ENCODE data around the gene L3MBTL4. TPM values are rescaled to one million over a fixed set of nuclear protein-coding genes. Genes with fewer than 3 reads are reported as not detected.

L3MBTL4 gene
- total RNA-seq, 1 donor from 2014 or later = 0.34 TPM

GRCh38 chr18:6103741-6104140 is 311.0 kb downstream of the L3MBTL4 start:
- H3K27ac Mint-ChIP-seq = no peak overlapping the region
- H3K4me3 Mint-ChIP-seq = no peak overlapping the region
- H3K4me3 ChIP-seq = no peak overlapping the region
- H3K79me2 ChIP-seq (ENCODE audit: low read depth) = no peaks in the 10 kb centered on the region
- H3K9me3 ChIP-seq (ENCODE audit: low read depth) = no peaks in the 10 kb centered on the region
- no peaks in the 10 kb centered on the region for H3K36me3 ChIP-seq
- H3K4me1 ChIP-seq = no peaks in the 10 kb centered on the region
- DNase-seq (ENCODE audit: low spot score) = peak; percentile 14
- H3K9ac ChIP-seq = no peak overlapping the region
- peaks cover 9% of the 10 kb centered on the region for H3K4me1 Mint-ChIP-seq
- H3K27me3 Mint-ChIP-seq (ENCODE audit: insufficient read depth, low read depth) = no peaks in the 10 kb centered on the region
- H4K20me1 ChIP-seq (ENCODE audit: low read depth) = no peaks in the 10 kb centered on the region
- peak overlapping the region; percentile 23 for H2AFZ ChIP-seq (replicated peaks)
- H3F3A ChIP-seq (ENCODE audit: low read depth) = no peaks in the 10 kb centered on the region
- no peaks in the 10 kb centered on the region for H3K36me3 Mint-ChIP-seq
- H3K4me2 ChIP-seq = no peak overlapping the region
- H3K27ac ChIP-seq = no peak overlapping the region
- no peaks in the 10 kb centered on the region for H3K9me3 Mint-ChIP-seq
- TF ChIP-seq CTCF (IDR thresholded peaks at IDR 0.05) (no peak), EZH2 (IDR thresholded peaks at IDR 0.05) (no peak), EZH2phosphoT487 (IDR thresholded peaks at IDR 0.05) (no peak)
- H3K27me3 ChIP-seq = no peaks in the 10 kb centered on the region

GRCh38 chr18:6096730-6097129 is 318.0 kb downstream of the L3MBTL4 start:
- H3K9me3 ChIP-seq (ENCODE audit: low read depth) = no peaks in the 10 kb centered on the region
- no peaks in the 10 kb centered on the region for H3K79me2 ChIP-seq (ENCODE audit: low read depth)
- peak overlapping the region; percentile 94 for H2AFZ ChIP-seq (replicated peaks)
- no peak overlapping the region for H3K4me3 ChIP-seq
- Mint-ChIP-seq H3K36me3 (no peaks in the 10 kb centered on the region), H3K27ac (peak overlapping the region; percentile 57), H3K27me3 (ENCODE audit: insufficient read depth, low read depth) (no peaks in the 10 kb centered on the region), H3K9me3 (no peaks in the 10 kb centered on the region), H3K4me1 (peaks cover 14% of the 10 kb centered on the region), H3K4me3 (no peak overlapping the region)
- H4K20me1 ChIP-seq (ENCODE audit: low read depth) = no peaks in the 10 kb centered on the region
- no peak overlapping the region for H3K9ac ChIP-seq
- no peaks in the 10 kb centered on the region for H3K27me3 ChIP-seq
- H3K27ac ChIP-seq = no peak overlapping the region
- peak overlapping the region; percentile 46 for H3K4me2 ChIP-seq
- H3K4me1 ChIP-seq = peaks cover 15% of the 10 kb centered on the region
- H3K36me3 ChIP-seq = no peaks in the 10 kb centered on the region
- no peaks in the 10 kb centered on the region for H3F3A ChIP-seq (ENCODE audit: low read depth)
- DNase-seq (ENCODE audit: low spot score) = peak; percentile 49
- TF ChIP-seq CTCF (IDR thresholded peaks at IDR 0.05) (no peak), EZH2 (IDR thresholded peaks at IDR 0.05) (no peak), EZH2phosphoT487 (IDR thresholded peaks at IDR 0.05) (no peak)

- H3K27ac ChIP-seq = no peak overlapping the region
- H3K4me2 ChIP-seq = no peak overlapping the region
- Mint-ChIP-seq H3K4me1 (no peaks in the 10 kb centered on the region), H3K27me3 (ENCODE audit: insufficient read depth, low read depth) (no peaks in the 10 kb centered on the region), H3K36me3 (no peaks in the 10 kb centered on the region), H3K4me3 (no peak overlapping the region), H3K27ac (no peak overlapping the region), H3K9me3 (peaks cover 2% of the 10 kb centered on the region)
- no peak overlapping the region for H2AFZ ChIP-seq (replicated peaks)
- DNase-seq (ENCODE audit: low spot score) = no peak
- H3K4me1 ChIP-seq = no peaks in the 10 kb centered on the region
- no peaks in the 10 kb centered on the region for H3K36me3 ChIP-seq
- TF ChIP-seq CTCF (IDR thresholded peaks at IDR 0.05) (no peak), EZH2 (IDR thresholded peaks at IDR 0.05) (no peak), EZH2phosphoT487 (IDR thresholded peaks at IDR 0.05) (no peak)
- H3K4me3 ChIP-seq = no peak overlapping the region
- no peaks in the 10 kb centered on the region for H3F3A ChIP-seq (ENCODE audit: low read depth)
- H3K9me3 ChIP-seq (ENCODE audit: low read depth) = no peaks in the 10 kb centered on the region
- H3K79me2 ChIP-seq (ENCODE audit: low read depth) = no peaks in the 10 kb centered on the region
- no peaks in the 10 kb centered on the region for H4K20me1 ChIP-seq (ENCODE audit: low read depth)
- H3K9ac ChIP-seq = no peak overlapping the region
- no peaks in the 10 kb centered on the region for H3K27me3 ChIP-seq
Measured at GRCh38 chr18:6088432-6088831, 326.3 kb downstream of the L3MBTL4 start.

Data from neural progenitor cell (in vitro differentiated cells).